Activated CD4-positive, alpha-beta T cell treated with anti-CD3 and anti-CD28 coated beads, Interleukin-2, amount 50 U/mL, for 16 hours (primary cell): Measurements from ENCODE around the gene IFI30.
"Not testable (repeated sequence)": the region's sequence is repeated elsewhere in the genome, so short reads cannot be mapped to it uniquely, and the experiment has no call there.

Source experiments
- DNase-seq: peaks from one replicate; pipeline ENCODE4 v3.0.0-alpha.2; 2020

Gene IFI30

DNA sequence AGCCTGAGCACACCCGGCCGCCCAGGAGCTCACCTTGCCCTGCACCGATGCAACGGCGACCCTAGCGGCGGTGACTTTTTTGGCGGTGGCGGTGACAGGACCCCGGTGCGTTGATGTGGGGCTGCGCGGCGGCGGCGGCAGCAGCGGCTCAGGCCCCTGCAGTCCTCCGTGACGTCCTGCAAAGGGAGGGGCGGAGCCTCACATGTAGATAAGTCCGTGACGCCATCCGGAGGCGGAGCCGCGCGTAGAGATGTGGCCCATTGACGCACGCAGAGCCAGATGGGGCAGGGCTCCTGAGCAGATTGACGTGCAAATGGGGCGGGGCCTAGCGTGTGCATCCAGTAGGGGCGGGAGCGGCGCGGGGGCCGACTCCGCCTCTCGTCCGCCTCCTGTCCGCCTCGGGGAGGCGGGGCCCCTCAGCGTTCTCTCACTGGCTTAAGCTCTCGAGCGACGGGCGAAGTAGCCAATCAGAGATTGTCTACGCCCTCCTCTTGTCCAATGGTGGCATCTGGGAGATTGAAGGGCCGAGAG is 30.3 kb downstream of the IFI30 start, which contains the start of gene RAB3A:
TSS of gene RAB3A (minus strand) at position 180 of the 531 bp plus-strand sequence. CDS start 1,302 bp downstream, outside the sequence.
- peak; percentile 100 for DNase-seq

GRCh38 chr19:18204394-18205199 is 31.0 kb downstream of the IFI30 start:
- DNase-seq = peak; percentile 23

- peak; percentile 39 for DNase-seq
These were observed 31.7 kb downstream of the IFI30 start for GRCh38 chr19:18205200-18205892.

DNA sequence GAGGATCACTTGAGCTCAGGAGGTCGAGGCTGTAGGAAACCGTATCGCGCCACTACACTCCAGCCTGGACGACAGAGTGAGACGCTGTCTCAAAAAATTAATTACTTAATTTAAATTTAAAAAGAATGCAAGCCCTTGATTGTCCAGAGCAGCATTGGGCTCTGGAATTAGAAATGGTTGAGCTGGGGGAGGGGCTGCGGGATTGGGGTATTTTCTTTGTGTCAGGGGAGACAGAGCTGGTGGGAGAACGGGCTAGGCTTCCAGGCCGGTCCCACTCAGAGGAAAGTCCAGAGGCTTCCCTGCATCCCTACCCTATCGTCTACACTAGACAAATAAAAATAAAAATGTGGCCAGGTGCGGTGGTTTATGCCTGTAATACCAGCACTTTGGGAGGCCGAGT is 32.4 kb downstream of the IFI30 start:
- no peak for DNase-seq

DNA sequence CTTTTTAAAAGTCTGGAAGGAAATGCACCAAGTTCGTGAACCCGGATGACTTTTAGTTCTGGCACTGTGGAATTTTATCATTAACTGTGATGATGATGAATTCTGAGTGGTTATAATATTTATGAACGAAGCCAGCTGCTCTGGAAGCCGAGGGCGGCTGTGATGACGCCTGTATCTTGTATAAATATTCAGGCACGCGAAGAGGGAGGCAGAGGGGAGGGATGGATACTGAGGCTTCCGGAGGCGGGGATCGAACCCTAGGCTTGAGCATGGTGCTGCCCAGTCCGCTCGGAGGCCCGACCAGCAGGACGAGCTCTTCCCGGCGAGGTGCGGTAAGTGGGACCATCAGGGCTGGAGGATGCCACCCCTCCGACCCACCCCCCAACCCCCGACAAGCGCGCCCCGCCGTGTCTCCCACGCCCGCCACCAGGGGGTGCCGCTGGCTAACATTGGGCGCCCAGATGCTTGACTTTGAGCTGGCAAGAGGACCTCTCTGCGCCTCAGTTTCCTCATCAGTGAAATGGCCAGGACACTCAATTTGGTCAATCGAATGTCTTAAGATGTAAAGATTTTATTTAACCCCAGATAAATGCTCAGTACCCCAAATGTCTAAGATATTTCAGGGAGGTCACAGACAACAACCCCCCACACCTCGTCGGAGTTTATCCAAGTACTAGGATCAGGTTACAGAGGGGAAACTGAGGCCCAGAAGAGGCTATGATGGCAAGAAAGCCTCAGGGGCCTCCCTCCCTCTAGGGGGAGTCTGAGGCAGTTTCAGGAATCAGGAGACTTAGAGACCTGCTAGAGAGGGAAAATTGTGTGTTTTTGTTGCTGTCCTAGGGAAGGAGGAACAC is 34.7 kb downstream of the IFI30 start:
- DNase-seq = peak; percentile 28

DNA sequence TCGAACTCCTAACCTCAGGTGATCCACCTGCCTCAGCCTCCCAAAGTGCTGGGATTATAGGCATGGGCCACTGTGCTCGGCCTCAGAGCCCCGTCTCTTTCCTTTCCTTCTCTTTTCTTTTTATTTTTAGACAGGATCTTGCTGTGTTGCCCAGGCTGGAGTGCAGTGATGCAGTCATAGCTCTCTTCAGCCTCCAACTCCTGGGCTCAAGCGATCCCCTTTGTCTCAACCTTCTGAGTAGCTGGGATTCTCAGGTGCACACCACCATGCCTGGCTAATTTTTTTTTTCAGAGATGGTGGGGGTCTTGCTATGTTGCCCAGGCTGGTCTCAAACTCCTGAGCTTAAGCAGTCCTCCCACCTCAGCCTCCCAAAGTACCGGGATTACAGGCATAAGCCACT is 36.3 kb downstream of the IFI30 start:
- not testable (repeated sequence) for DNase-seq

- no peak for DNase-seq
These were observed 38.1 kb downstream of the IFI30 start for GRCh38 chr19:18211683-18212082.

DNA sequence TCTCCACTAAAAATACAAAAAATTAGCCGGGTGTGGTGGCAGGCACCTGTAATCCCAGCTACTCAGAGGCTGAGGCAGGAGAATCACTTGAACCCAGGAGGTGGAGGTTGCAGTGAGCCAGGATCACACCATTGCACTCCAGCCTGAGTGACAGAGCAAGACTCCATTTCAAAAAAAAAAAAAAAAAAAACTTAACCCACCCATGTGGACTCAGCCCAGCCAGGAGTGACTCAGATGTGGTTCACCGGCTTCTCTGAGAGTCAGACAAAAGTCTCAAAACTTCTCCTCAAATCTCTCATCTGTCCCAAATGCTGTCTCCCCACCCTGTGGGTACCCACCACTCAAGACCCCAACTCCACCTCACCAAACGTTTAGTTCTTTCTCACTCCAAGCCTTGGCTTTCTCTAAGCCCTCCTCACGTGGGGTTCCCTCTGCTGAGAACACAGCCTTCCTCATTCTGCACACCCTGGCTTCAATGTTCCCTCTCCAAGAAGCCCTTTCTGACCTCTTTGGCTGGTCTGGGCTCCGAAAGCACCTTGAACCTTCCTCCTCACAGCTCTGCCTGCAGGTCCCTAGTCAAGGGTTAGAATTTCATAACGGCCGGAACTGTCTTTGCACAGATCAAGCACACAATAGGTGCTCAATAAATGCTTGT is 41.3 kb downstream of the IFI30 start:
- no peak for DNase-seq

DNA sequence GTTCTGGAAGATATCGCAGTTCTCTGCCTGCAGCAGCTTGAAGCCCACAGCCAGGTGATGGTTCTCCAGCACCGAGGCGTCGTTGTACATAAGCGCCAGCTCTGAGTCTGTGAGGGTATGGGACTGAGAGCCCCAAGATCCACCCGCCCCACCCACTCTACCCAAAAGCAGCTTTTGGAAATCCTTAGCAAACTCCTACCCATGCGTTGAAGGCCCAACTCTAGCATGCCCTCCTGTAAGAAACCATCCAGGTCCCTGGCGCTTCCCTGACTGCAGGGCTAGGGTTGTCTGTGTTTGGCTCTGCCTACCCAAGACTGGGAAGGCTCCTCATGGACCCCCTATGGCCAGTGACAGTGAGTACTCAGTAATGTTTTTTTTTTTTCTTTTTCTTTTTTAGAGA is 43.2 kb downstream of the IFI30 start:
- DNase-seq = no peak

GRCh38 chr19:18218159-18218558 is 44.5 kb downstream of the IFI30 start:
- DNase-seq = no peak

GRCh38 chr19:18218600-18218999 is 45.0 kb downstream of the IFI30 start:
- DNase-seq = no peak

DNA sequence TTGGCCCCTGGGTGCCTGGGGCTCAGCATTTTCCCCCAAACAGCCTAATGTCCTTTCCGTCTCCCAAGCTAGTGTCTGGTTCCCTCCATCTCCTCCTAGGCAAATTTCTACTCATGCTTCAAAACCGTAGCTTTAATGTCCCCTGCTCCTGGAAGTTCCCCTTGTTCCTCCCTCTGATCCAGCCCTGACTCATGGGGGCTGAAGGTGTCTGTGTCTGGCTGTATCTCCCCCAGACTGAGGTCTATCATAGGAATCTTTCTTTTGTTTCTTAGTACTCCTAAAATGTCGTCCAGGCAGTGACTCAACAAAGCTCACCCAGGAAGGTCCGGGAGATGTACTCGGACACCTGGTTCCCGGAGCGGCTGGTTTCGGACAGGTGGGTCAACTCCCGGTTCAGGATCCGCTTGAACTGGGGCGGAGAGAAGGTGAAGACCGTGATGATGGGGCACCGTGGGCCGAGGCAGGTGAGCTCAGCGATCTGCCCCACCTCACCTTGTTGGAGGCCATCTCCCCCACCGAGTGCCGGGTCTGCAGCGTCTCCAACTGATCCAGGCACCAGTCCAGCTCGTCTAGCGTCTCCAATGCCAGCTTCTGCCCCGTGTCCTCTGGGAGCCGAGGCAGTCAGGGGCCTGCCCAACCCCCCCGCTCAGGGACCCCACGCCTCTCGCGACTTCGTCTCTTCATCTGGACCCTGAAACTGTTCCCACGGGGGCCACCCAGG is 46.5 kb downstream of the IFI30 start:
- no peak for DNase-seq

- DNase-seq = no peak
These were observed 47.1 kb downstream of the IFI30 start for GRCh38 chr19:18220632-18221275.

DNA sequence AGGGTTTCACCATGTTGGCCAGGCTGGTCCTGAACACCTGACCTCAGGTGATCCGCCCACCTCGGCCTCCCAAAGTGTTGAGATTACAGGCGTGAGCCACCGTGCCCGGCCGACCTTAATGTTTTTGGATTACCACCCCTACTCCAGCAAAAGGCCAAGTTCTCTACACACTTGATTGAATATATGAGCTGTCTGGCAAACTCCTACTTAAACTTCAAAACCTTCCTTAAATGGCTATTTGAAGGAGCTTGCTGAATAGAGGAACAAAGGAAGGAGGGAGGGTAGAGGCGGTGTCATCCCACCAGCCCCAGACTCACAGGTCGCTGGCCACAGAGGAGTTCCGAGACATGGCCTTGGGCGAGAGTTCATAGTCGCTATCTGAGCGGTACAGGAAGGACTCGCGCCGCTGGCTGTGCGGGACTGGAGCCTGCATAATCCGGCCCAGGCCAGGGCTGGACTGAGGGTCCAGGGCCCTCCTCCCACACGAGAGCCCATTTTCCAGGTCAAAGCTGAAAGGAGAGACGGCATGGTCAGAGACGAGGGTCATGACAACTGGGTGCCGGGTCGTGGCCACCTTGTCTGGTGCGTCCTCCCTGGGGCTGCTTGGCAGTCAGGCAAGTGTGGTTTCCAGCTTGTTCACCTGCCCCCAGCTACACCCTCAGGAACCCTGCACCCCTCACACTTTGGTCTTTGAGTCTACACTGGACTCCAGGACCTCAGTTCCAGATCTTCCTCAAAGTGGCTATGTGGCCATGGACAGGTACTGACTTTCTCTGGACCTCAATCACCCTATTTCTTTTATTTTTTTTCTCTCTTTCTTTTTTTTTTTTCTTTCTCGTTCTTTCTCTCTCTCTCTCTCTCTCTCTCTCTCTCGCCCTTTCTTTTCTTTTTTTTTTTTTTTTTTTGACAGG is 48.5 kb downstream of the IFI30 start:
- DNase-seq = no peak

GRCh38 chr19:18223860-18224524 is 50.4 kb downstream of the IFI30 start:
- DNase-seq = peak; percentile 28

GRCh38 chr19:18224525-18225354 is 51.1 kb downstream of the IFI30 start:
- peak; percentile 97 for DNase-seq

DNA sequence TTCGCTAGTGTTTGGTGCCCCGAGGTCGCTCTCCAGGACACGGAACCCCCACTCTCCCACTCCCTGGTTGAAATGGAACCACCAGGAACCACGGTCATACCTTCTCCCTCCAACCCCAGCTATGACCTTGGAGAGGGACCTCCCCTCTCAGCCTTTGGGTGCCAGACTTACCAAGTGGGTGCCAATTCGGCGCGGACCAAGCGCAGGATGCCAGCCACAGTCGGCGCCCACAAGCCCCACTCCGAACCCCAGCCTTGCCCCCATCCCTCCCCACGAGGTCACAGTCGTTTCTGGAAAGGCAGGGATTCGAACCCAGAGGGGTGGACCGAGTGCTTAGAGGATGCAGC is 51.7 kb downstream of the IFI30 start:
- no peak for DNase-seq

- DNase-seq = no peak
These were observed 52.3 kb downstream of the IFI30 start, which contains the start of gene PDE4C for GRCh38 chr19:18225702-18226468. Gene PDE4C (minus strand): TSS chr19:18226438. CDS start chr19:18226415, 23 bp downstream.
